Measurements from ENCODE around the gene COL5A1.

Gene COL5A1

GRCh38 chr9:134813841-134814240 is 172.2 kb downstream of the COL5A1 start:
- in situ Hi-C loops (cut with HindIII; ENCODE audit: low sequenced_read_pairs) = no loop called here

DNA sequence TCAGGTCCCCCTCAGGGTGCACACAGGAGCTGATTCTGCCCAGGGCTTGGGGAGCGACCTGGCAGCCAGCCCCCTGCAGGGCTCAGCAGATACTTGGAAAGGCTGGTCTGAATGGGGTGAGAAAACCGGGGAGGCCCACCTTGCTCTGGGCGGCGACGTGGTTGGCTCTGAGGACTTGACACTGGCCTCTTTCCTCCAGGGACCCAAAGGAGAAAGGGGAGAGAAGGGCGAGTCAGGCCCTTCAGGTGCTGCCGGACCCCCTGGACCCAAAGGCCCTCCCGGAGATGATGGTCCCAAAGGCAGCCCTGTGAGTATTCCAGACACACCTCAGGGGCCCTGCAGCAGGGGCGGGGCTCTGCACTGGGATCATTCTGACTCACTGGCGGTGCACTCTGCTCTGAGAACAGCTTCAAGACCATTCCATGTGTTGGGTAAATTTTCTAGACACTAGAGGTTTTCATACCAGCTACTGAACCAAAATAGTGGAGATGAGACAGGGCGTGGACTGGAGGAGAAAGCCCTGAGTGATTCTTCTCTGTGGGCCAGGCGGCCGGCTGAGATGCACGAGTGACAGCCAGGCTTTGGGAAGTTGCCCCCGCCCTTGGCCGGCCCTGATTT is 173.1 kb downstream of the COL5A1 start:
- DNase-seq (ENCODE audit: low read depth) = no peak
- in situ Hi-C loops (cut with HindIII; ENCODE audit: low sequenced_read_pairs) = no loop called here
- TF ChIP-seq CTCF (IDR thresholded peaks at IDR 0.05; ENCODE audit: low read depth, low read length, missing control alignments) = no peak
- no peak overlapping the region for H3K4me3 ChIP-seq (ENCODE audit: low read depth, low read length)

More at GRCh38 chr9:134813841-134814240, 172.2 kb downstream of the COL5A1 start:
- no peak overlapping the region for H3K4me3 ChIP-seq (ENCODE audit: low read depth, low read length)
- no peak for DNase-seq (ENCODE audit: low read depth)
- no peak for TF ChIP-seq CTCF (IDR thresholded peaks at IDR 0.05; ENCODE audit: low read depth, low read length, missing control alignments)

DNA sequence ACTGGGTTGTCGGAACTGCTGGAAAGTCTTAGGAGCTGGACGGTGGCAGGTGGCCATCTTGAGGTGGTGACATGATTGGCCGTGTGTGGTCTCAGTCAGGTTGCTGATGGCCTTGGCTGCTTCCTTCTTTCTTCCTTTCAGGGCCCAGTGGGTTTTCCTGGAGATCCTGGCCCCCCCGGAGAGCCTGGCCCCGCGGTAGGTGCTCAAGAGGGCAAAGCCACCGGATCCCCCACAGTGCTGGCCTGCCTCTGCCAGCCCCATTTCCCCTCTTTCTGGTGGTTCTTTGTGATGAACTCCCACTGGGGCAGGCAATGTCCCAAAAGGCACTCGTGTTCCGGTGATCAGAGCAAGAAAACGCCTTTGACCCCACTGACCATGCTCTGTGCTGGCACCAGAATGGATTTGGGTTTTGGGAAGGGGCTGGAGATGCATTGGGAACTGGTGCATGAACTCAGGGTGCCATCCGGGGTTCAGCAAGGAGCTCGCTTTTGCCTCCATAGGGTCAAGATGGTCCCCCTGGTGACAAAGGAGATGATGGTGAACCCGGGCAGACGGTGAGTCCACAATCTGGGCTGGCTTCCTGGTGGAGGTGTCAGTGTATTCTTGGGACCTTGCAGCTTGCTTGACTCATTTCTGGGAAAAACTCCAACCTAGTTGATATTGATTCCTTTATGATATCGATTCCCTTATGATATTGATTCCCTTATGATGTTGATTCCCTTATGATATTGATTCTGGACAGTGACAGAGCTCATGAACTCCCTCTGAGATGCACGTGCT is 174.0 kb downstream of the COL5A1 start:
- no peak for DNase-seq (ENCODE audit: low read depth)
- H3K4me3 ChIP-seq (ENCODE audit: low read depth, low read length) = no peak overlapping the region
- TF ChIP-seq CTCF (IDR thresholded peaks at IDR 0.05; ENCODE audit: low read depth, low read length, missing control alignments) = no peak
- in situ Hi-C loops (cut with HindIII; ENCODE audit: low sequenced_read_pairs) = no loop called here

DNA sequence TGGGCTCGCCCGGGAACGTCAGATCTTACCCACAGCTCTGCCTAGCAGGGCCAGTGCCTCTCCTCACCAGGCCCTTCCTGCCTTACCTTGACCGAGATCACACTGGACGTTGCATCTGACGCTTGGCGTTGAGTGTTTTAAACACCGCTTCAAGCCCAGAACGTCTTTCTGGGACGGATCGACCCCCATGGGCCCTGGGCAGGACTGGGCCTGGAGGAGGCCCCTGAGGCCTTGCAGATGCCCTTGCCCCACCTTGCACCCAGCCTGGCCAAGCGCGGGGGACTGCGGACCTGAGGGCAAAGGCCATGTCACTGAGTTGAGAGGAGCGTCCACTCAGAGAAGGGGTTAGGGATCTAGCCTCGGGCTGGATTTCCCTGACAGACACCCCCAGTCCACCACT is 174.7 kb downstream of the COL5A1 start:
- TF ChIP-seq CTCF (IDR thresholded peaks at IDR 0.05; ENCODE audit: low read depth, low read length, missing control alignments) = no peak
- no peak for DNase-seq (ENCODE audit: low read depth)
- no peak overlapping the region for H3K4me3 ChIP-seq (ENCODE audit: low read depth, low read length)
- in situ Hi-C loops (cut with HindIII; ENCODE audit: low sequenced_read_pairs) = no loop called here

- H3K4me3 ChIP-seq (ENCODE audit: low read depth, low read length) = no peak overlapping the region
- no peak for TF ChIP-seq CTCF (IDR thresholded peaks at IDR 0.05; ENCODE audit: low read depth, low read length, missing control alignments)
- no peak for DNase-seq (ENCODE audit: low read depth)
- in situ Hi-C loops (cut with HindIII; ENCODE audit: low sequenced_read_pairs) = no loop called here
Observed at GRCh38 chr9:134818000-134818568, 176.5 kb downstream of the COL5A1 start.

DNA sequence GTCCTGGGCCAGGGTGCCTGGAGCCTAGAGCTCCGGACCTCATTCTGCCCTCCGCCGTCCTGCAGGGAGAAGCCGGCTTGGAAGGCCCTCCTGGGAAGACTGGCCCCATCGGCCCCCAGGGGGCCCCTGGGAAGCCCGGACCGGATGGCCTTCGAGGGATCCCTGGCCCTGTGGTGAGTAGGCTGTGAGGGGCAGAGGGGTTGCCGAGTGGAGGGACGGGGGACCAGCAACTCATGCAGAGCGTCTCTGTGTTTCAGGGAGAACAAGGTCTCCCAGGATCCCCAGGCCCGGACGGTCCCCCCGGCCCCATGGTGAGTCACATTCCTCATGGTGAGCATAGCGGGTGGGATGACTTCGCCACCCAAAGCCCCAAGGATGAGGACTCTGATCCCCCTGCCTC is 177.0 kb downstream of the COL5A1 start:
- H3K4me3 ChIP-seq (ENCODE audit: low read depth, low read length) = no peak overlapping the region
- DNase-seq (ENCODE audit: low read depth) = no peak
- in situ Hi-C loops (cut with HindIII; ENCODE audit: low sequenced_read_pairs) = no loop called here
- TF ChIP-seq CTCF (IDR thresholded peaks at IDR 0.05; ENCODE audit: low read depth, low read length, missing control alignments) = no peak

Data from astrocyte of the cerebellum (primary cell).